Gastrocnemius medialis (tissue), 4 donors: Measurements from ENCODE around the gene MATN3.

Source experiments
- POLR2A ChIP-seq, 2 donors: fragments of 450-650 bp; IDR thresholded peaks; one replicate each; pipeline ENCODE4 v1.6.1; 2017; ENCODE audit warnings: antibody characterized with exemption in 2 of 2, mild to moderate bottlenecking in 2 of 2, moderate library complexity in 2 of 2
- TF ChIP-seq, protein P1 (sequence below), 5 experiments: fragments of 450-650 bp in 3 of 5; fragments of 200-600 bp in 2 of 5; sonication (generic) in 2 of 5; IDR thresholded peaks in 4 of 5; conservative IDR thresholded peaks in 1 of 5; 1 replicate in 4 of 5; 2 replicates in 1 of 5; pipeline ENCODE4 v1.5.1; 2016 to 2019; ENCODE audit warnings: antibody characterized with exemption in 5 of 5, mild to moderate bottlenecking in 3 of 5, moderate library complexity in 3 of 5

DNA sequence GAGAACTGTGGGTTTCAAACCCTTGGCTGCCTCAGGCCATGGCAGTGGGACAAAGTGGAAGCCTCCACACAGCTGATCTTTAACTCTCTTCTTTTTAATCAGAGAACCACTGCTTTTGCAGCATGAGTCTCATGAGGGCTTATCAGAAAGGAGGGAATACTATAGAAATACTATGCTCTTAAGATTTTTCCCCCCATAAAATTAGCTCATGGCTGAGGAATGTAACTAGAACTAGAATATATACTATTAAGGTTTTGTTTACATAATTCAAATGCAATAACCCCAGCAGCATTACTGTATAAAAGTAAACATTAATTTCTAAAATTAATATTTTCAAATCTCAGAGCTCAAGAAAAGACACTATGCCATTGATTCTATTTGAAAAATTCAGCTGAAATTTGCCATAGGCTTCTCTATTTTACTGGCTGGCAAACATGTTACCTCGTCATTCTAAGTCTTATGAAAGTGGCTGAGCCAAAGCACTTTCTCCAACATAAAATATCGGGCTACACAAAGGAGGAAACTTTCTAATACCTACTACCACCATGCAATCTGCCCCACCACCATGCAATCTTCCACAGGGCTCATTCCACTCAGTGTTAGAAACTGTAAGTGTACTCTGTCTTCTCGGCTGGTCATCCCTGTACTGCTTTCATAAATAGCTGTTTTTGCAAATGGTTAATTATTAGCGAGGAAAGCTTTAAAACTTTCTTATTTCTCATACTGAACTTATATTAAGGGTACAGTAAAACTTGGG, 65.1 kb downstream of the MATN3 start:
- TF ChIP-seq, protein P1, sequence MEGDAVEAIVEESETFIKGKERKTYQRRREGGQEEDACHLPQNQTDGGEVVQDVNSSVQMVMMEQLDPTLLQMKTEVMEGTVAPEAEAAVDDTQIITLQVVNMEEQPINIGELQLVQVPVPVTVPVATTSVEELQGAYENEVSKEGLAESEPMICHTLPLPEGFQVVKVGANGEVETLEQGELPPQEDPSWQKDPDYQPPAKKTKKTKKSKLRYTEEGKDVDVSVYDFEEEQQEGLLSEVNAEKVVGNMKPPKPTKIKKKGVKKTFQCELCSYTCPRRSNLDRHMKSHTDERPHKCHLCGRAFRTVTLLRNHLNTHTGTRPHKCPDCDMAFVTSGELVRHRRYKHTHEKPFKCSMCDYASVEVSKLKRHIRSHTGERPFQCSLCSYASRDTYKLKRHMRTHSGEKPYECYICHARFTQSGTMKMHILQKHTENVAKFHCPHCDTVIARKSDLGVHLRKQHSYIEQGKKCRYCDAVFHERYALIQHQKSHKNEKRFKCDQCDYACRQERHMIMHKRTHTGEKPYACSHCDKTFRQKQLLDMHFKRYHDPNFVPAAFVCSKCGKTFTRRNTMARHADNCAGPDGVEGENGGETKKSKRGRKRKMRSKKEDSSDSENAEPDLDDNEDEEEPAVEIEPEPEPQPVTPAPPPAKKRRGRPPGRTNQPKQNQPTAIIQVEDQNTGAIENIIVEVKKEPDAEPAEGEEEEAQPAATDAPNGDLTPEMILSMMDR (IDR thresholded peaks at IDR 0.05 in 4 of 5, conservative IDR thresholded peaks at IDR 0.05 in 1 of 5) = no peak
- no peak for TF ChIP-seq POLR2A (IDR thresholded peaks at IDR 0.05)
